Measurements from ENCODE around the gene NFE2L3.

GRCh38 chr7:26143298-26144048 is 8.5 kb upstream of the NFE2L3 start:
- TF ChIP-seq, protein P1, sequence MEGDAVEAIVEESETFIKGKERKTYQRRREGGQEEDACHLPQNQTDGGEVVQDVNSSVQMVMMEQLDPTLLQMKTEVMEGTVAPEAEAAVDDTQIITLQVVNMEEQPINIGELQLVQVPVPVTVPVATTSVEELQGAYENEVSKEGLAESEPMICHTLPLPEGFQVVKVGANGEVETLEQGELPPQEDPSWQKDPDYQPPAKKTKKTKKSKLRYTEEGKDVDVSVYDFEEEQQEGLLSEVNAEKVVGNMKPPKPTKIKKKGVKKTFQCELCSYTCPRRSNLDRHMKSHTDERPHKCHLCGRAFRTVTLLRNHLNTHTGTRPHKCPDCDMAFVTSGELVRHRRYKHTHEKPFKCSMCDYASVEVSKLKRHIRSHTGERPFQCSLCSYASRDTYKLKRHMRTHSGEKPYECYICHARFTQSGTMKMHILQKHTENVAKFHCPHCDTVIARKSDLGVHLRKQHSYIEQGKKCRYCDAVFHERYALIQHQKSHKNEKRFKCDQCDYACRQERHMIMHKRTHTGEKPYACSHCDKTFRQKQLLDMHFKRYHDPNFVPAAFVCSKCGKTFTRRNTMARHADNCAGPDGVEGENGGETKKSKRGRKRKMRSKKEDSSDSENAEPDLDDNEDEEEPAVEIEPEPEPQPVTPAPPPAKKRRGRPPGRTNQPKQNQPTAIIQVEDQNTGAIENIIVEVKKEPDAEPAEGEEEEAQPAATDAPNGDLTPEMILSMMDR (IDR thresholded peaks at IDR 0.05) = no peak
- TF ChIP-seq POLR2A (IDR thresholded peaks at IDR 0.05) = no peak

All from body of pancreas (tissue), 4 donors.